Tibial nerve (tissue), 4 donors: ENCODE results near the gene NCL.

Experiments used
- EP300 ChIP-seq, 2 donors: sonication (generic); formaldehyde crosslinking; IDR thresholded peaks; one replicate each; pipeline ENCODE4 v1.6.1; 2017; ENCODE audit warnings: antibody characterized with exemption in 2 of 2, mild to moderate bottlenecking in 1 of 2
- POLR2A ChIP-seq, 2 donors: fragments of 450-650 bp; IDR thresholded peaks; one replicate each; pipeline ENCODE4 v1.6.1; 2017; ENCODE audit warnings: antibody characterized with exemption in 2 of 2, mild to moderate bottlenecking in 2 of 2, moderate library complexity in 2 of 2
- TF ChIP-seq, protein P1 (sequence below), 5 experiments: fragments of 200-600 bp in 3 of 5; fragments of 450-650 bp in 2 of 5; sonication (generic) in 3 of 5; IDR thresholded peaks; one replicate each; pipeline ENCODE4 v1.5.1; 2016 to 2019; ENCODE audit warnings: antibody characterized with exemption in 5 of 5, mild to moderate bottlenecking in 3 of 5, moderate library complexity in 2 of 5

DNA sequence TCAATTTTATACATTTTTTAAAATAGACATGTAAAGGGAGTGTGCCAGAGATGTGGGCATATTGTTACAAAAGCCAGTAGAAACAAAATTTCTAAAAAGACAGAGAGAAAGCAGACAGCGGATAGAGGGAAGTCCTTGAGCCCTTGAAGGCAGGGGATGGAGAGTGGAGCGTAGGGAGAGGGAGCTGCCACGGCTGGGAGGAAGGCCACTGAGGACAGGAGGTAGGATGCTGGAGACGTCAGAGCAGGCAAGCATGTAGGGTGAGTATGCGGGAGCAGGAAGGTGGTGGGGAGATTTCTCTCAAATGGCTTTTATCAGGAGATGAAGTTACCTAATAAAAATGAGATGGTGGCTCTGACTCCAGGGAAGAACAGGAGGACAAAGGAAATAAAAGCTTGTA is 24.0 kb upstream of the NCL start:
- TF ChIP-seq, protein P1, sequence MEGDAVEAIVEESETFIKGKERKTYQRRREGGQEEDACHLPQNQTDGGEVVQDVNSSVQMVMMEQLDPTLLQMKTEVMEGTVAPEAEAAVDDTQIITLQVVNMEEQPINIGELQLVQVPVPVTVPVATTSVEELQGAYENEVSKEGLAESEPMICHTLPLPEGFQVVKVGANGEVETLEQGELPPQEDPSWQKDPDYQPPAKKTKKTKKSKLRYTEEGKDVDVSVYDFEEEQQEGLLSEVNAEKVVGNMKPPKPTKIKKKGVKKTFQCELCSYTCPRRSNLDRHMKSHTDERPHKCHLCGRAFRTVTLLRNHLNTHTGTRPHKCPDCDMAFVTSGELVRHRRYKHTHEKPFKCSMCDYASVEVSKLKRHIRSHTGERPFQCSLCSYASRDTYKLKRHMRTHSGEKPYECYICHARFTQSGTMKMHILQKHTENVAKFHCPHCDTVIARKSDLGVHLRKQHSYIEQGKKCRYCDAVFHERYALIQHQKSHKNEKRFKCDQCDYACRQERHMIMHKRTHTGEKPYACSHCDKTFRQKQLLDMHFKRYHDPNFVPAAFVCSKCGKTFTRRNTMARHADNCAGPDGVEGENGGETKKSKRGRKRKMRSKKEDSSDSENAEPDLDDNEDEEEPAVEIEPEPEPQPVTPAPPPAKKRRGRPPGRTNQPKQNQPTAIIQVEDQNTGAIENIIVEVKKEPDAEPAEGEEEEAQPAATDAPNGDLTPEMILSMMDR (IDR thresholded peaks at IDR 0.05), result no peak
- TF ChIP-seq EP300 (IDR thresholded peaks at IDR 0.05) (no peak), POLR2A (IDR thresholded peaks at IDR 0.05) (no peak)
